Measurements from ENCODE around the gene SSRP1.

The SSRP1 gene

DNA sequence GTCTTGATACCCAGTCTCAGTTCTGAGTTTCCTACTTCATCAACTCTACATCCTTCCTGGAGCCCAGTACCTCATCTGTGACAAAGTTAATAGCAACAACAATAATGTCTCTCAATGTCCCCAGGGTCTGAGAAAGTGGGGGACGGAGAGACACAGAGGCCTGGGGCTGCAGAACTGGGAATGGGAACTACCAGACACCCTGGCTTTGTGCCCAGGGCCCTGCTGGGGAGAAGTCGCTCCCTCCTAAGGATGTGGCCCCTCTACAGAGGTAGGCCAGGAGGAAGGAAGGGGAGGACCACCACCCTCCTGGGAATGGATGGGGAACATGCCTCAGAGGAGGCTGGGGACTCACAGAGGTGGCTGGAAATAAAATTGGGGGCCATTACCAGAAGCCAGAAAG, 39.8 kb upstream of the SSRP1 start (continued):
- TF ChIP-seq, protein P1, sequence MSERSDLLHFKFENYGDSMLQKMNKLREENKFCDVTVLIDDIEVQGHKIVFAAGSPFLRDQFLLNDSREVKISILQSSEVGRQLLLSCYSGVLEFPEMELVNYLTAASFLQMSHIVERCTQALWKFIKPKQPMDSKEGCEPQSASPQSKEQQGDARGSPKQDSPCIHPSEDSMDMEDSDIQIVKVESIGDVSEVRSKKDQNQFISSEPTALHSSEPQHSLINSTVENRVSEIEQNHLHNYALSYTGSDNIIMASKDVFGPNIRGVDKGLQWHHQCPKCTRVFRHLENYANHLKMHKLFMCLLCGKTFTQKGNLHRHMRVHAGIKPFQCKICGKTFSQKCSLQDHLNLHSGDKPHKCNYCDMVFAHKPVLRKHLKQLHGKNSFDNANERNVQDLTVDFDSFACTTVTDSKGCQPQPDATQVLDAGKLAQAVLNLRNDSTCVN (tag by site-specific recombination; optimal IDR thresholded peaks at IDR 0.05): no peak
- TF ChIP-seq SALL2 (tag by site-specific recombination; IDR thresholded peaks at IDR 0.05; ENCODE audit: borderline replicate concordance) (no peak), ZNF433 (tag by site-specific recombination; IDR thresholded peaks at IDR 0.05; ENCODE audit: low read depth) (no peak), ZNF529 (tag by site-specific recombination; IDR thresholded peaks at IDR 0.05; ENCODE audit: insufficient replicate concordance) (no peak), ZNF23 (tag by site-specific recombination; IDR thresholded peaks at IDR 0.05; ENCODE audit: borderline replicate concordance) (no peak), ZNF391 (tag by site-specific recombination; IDR thresholded peaks at IDR 0.05; ENCODE audit: borderline replicate concordance, low read depth) (no peak), REPIN1 (tag by site-specific recombination; IDR thresholded peaks at IDR 0.05; ENCODE audit: low read depth) (no peak)
- TF ChIP-seq, protein P2, sequence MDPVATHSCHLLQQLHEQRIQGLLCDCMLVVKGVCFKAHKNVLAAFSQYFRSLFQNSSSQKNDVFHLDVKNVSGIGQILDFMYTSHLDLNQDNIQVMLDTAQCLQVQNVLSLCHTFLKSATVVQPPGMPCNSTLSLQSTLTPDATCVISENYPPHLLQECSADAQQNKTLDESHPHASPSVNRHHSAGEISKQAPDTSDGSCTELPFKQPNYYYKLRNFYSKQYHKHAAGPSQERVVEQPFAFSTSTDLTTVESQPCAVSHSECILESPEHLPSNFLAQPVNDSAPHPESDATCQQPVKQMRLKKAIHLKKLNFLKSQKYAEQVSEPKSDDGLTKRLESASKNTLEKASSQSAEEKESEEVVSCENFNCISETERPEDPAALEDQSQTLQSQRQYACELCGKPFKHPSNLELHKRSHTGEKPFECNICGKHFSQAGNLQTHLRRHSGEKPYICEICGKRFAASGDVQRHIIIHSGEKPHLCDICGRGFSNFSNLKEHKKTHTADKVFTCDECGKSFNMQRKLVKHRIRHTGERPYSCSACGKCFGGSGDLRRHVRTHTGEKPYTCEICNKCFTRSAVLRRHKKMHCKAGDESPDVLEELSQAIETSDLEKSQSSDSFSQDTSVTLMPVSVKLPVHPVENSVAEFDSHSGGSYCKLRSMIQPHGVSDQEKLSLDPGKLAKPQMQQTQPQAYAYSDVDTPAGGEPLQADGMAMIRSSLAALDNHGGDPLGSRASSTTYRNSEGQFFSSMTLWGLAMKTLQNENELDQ (tag by site-specific recombination; IDR thresholded peaks at IDR 0.05; ENCODE audit: low read depth): no peak

DNA sequence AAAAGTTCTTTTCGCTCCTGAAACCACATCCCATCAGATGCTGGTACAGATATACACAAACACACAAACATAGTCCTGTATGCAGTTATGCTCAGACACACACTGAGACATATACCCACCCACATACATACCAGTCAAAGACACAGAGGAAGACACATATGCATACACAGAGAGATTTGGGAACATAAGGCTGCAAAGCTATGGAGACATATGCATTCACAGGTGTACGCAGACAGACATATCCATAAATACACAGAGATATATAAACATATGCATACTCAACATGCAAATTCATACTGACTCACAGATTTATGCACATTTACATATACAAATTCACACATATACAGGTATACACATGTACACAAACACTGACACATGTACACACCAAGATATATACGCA, 39.3 kb upstream of the SSRP1 start:
- POLR2A ChIA-PET: no interaction called here
- CTCF ChIA-PET: no interaction called here
- Histone ChIP-seq H3K9me3 (ENCODE audit: control insufficient read depth, insufficient read depth, low read depth, low read length) (no peaks in the 10 kb centered on the region), H3K4me3 (ENCODE audit: low read depth, low read length) (no peak overlapping the region), H3K27ac (ENCODE audit: extremely low read depth, low read depth, low read length) (no peak overlapping the region), H3K36me3 (ENCODE audit: control insufficient read depth in 2 of 2, insufficient read depth in 1 of 2, low read length in 2 of 2) (no peaks in the 10 kb centered on the region), H3K4me1 (ENCODE audit: control insufficient read depth, insufficient read depth, low read length) (no peaks in the 10 kb centered on the region)
- no peak for TF ChIP-seq BCL11B (tag by site-specific recombination; IDR thresholded peaks at IDR 0.05; ENCODE audit: low read depth)
- TF ChIP-seq ZFP41 (tag by site-specific recombination; IDR thresholded peaks at IDR 0.05; ENCODE audit: borderline replicate concordance): no peak
- no peak for TF ChIP-seq ZFP37 (tag by site-specific recombination; IDR thresholded peaks at IDR 0.05)
- no peak for TF ChIP-seq YY1 (tag by site-specific recombination; IDR thresholded peaks at IDR 0.05)
- TF ChIP-seq ZNF791 (tag by site-specific recombination; IDR thresholded peaks at IDR 0.05): no peak
- TF ChIP-seq, protein P3, sequence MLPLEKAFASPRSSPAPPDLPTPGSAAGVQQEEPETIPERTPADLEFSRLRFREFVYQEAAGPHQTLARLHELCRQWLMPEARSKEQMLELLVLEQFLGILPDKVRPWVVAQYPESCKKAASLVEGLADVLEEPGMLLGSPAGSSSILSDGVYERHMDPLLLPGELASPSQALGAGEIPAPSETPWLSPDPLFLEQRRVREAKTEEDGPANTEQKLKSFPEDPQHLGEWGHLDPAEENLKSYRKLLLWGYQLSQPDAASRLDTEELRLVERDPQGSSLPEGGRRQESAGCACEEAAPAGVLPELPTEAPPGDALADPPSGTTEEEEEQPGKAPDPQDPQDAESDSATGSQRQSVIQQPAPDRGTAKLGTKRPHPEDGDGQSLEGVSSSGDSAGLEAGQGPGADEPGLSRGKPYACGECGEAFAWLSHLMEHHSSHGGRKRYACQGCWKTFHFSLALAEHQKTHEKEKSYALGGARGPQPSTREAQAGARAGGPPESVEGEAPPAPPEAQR (tag by site-specific recombination; IDR thresholded peaks at IDR 0.05): no peak
- TF ChIP-seq ZNF416 (tag by site-specific recombination; IDR thresholded peaks at IDR 0.05): no peak
- TF ChIP-seq MEIS1 (CRISPR knock-in tag; IDR thresholded peaks at IDR 0.05; ENCODE audit: borderline replicate concordance): no peak
- TF ChIP-seq ZNF324 (tag by site-specific recombination; IDR thresholded peaks at IDR 0.05): no peak
- TF ChIP-seq ZNF341 (tag by site-specific recombination; IDR thresholded peaks at IDR 0.05; ENCODE audit: low read depth): no peak

DNA sequence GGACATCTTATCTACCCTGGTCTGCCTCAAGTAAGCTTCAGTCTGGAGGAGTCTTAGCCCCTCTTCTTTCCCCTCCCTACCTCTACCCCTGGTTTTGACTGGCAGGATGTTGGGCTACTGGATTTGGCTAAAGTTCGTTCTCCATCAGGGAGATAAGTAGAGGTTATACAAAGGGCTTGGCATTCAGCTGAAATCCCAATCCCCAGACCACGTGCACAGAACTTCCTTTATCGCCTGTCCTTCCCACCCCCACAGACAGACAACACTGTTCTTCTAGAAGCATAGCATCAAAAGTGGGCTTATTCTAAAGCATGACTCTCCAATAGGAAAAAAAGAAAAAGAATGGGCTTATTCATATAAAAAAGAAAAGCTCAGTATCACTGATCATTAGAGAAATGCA, 37.5 kb upstream of the SSRP1 start:
- Histone ChIP-seq H3K27ac (ENCODE audit: extremely low read depth, low read depth, low read length) (no peak overlapping the region), H3K36me3 (ENCODE audit: control insufficient read depth in 2 of 2, insufficient read depth in 1 of 2, low read length in 2 of 2) (no peaks in the 10 kb centered on the region), H3K4me3 (ENCODE audit: low read depth, low read length) (no peak overlapping the region), H3K9me3 (ENCODE audit: control insufficient read depth, insufficient read depth, low read depth, low read length) (no peaks in the 10 kb centered on the region), H3K4me1 (ENCODE audit: control insufficient read depth, insufficient read depth, low read length) (no peaks in the 10 kb centered on the region)
- TF ChIP-seq ZNF175 (tag by site-specific recombination; IDR thresholded peaks at IDR 0.05) (no peak), ZNF501 (tag by site-specific recombination; IDR thresholded peaks at IDR 0.05) (no peak), ZNF629 (tag by site-specific recombination; IDR thresholded peaks at IDR 0.05) (no peak), KLF8 (tag by site-specific recombination; IDR thresholded peaks at IDR 0.05) (no peak)
- CTCF ChIA-PET: interaction anchor here (0.5 to 2.2 kb wide), 4 partner anchors 13 to 161 kb away, joined by 3 to 5 read pairs (median 3); no protein-coding TSS in a partner anchor
- POLR2A ChIA-PET: no interaction called here

All from HEK293 (cell line).